Liver (tissue), 3 donors: ENCODE data around the gene SLC2A5.

Experiments used
- CTCF ChIP-seq: fragments of 150-350 bp; IDR thresholded peaks from 2 replicates; pipeline ENCODE4 v1.5.1; 2017; ENCODE audit warnings: improper control_type of control experiment, low read depth, low read length; ENCODE audit not compliant: missing input control
- FOXA1 ChIP-seq: IDR thresholded peaks from 2 replicates; pipeline ENCODE4 v1.6.1; 2016; ENCODE audit warnings: antibody characterized with exemption
- GABPA ChIP-seq, 2 donors: IDR thresholded peaks in 1 of 2; conservative IDR thresholded peaks in 1 of 2; 2 replicates each; pipeline ENCODE4 v1.6.1; 2016; ENCODE audit warnings: antibody characterized with exemption in 2 of 2, mild to moderate bottlenecking in 1 of 2, moderate library complexity in 1 of 2
- SP1 ChIP-seq: IDR thresholded peaks from 2 replicates; pipeline ENCODE4 v1.6.1; 2018; ENCODE audit warnings: antibody characterized with exemption, mild to moderate bottlenecking
- TAF1 ChIP-seq: conservative IDR thresholded peaks from 2 replicates; pipeline ENCODE4 v1.6.1; 2016; ENCODE audit warnings: antibody characterized with exemption, mild to moderate bottlenecking
- ZBTB33 ChIP-seq: IDR thresholded peaks from 2 replicates; pipeline ENCODE4 v1.6.1; 2016; ENCODE audit warnings: antibody characterized with exemption
- TF ChIP-seq, protein P1 (sequence below): IDR thresholded peaks from 2 replicates; pipeline ENCODE4 v1.6.1; 2016; ENCODE audit warnings: antibody characterized with exemption, mild to moderate bottlenecking
- TF ChIP-seq, protein P2 (sequence below): IDR thresholded peaks from 2 replicates; pipeline ENCODE4 v1.6.1; 2016; ENCODE audit warnings: antibody characterized with exemption
- TF ChIP-seq, protein P3 (sequence below): IDR thresholded peaks from 2 replicates; pipeline ENCODE4 v1.6.1; 2016; ENCODE audit warnings: antibody characterized with exemption
- donor health status: healthy.
- donor health status: healthy.

DNA sequence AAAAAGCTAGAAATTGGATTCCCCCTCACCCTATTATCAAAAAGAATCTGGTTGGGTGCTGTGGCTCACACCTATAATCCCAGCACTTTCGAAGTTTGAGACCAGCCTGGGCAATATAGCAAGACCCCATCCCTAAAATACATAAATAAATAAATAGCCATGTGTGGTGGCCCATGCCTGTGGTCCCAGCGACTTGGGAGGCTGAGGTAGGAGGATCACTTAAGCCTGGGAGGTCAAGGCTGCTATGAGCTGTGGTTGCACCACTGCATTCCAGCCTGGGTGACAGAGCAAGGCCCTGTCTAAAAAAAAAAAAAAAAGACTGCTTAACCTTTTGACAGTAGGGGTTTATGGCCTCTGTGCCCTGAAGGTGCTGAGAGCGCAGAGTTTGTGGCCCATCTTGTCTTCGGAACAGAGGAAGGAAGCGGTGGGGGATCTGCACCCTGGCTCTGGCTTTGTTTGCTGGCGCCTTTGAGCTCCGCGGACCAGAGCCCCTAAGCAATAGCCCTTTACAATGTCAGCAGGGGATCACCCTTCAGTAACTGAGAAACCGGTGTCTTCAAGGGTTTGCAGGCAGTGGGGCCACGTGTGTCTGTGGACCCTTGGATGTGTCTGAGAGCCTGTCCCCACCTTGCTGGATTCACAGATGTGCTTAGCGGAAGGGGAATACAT is 65.3 kb downstream of the SLC2A5 start:
- TF ChIP-seq GABPA (IDR thresholded peaks at IDR 0.05 in 1 of 2, conservative IDR thresholded peaks at IDR 0.05 in 1 of 2) (no peak), CTCF (no peak), SP1 (no peak), FOXA1 (no peak), ZBTB33 (no peak), TAF1 (no peak)
- TF ChIP-seq, protein P1, sequence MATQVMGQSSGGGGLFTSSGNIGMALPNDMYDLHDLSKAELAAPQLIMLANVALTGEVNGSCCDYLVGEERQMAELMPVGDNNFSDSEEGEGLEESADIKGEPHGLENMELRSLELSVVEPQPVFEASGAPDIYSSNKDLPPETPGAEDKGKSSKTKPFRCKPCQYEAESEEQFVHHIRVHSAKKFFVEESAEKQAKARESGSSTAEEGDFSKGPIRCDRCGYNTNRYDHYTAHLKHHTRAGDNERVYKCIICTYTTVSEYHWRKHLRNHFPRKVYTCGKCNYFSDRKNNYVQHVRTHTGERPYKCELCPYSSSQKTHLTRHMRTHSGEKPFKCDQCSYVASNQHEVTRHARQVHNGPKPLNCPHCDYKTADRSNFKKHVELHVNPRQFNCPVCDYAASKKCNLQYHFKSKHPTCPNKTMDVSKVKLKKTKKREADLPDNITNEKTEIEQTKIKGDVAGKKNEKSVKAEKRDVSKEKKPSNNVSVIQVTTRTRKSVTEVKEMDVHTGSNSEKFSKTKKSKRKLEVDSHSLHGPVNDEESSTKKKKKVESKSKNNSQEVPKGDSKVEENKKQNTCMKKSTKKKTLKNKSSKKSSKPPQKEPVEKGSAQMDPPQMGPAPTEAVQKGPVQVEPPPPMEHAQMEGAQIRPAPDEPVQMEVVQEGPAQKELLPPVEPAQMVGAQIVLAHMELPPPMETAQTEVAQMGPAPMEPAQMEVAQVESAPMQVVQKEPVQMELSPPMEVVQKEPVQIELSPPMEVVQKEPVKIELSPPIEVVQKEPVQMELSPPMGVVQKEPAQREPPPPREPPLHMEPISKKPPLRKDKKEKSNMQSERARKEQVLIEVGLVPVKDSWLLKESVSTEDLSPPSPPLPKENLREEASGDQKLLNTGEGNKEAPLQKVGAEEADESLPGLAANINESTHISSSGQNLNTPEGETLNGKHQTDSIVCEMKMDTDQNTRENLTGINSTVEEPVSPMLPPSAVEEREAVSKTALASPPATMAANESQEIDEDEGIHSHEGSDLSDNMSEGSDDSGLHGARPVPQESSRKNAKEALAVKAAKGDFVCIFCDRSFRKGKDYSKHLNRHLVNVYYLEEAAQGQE = no peak
- TF ChIP-seq, protein P2, sequence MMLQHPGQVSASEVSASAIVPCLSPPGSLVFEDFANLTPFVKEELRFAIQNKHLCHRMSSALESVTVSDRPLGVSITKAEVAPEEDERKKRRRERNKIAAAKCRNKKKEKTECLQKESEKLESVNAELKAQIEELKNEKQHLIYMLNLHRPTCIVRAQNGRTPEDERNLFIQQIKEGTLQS = no peak
- TF ChIP-seq, protein P3, sequence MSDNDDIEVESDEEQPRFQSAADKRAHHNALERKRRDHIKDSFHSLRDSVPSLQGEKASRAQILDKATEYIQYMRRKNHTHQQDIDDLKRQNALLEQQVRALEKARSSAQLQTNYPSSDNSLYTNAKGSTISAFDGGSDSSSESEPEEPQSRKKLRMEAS = no peak
